Activated naive CD8-positive, alpha-beta T cell treated with anti-CD3 and anti-CD28 coated beads for 36 hours (primary cell): ENCODE measurements around the gene MKNK1. TPM values are rescaled to one million over a fixed set of nuclear protein-coding genes. Genes with fewer than 3 reads are reported as not detected.

Experiments used
- DNase-seq: peaks from one replicate; pipeline ENCODE4 v3.0.0; 2021
- H3K27ac Mint-ChIP-seq: one replicate; pipeline ENCODE4 v1.8.0; 2022; ENCODE audit warnings: mild to moderate bottlenecking, moderate library complexity, mixed read lengths
- H3K27me3 Mint-ChIP-seq: one replicate; pipeline ENCODE4 v1.8.0; 2022; ENCODE audit warnings: mild to moderate bottlenecking, mixed read lengths
- H3K36me3 Mint-ChIP-seq: one replicate; pipeline ENCODE4 v1.8.0; 2021; ENCODE audit warnings: mild to moderate bottlenecking, mixed read lengths
- H3K4me1 Mint-ChIP-seq: one replicate; pipeline ENCODE4 v1.8.0; 2021; ENCODE audit warnings: mixed read lengths
- H3K4me3 Mint-ChIP-seq: one replicate; pipeline ENCODE4 v1.8.0; 2022; ENCODE audit warnings: mild to moderate bottlenecking, moderate library complexity, mixed read lengths
- H3K9me3 Mint-ChIP-seq: one replicate; pipeline ENCODE4 v1.8.0; 2022; ENCODE audit warnings: mixed read lengths
- total RNA-seq, 2 experiments: library from RNA; stranded (reverse); gene quantifications; one replicate each; pipeline ENCODE4 v1.2.3, GENCODE V29; 2021

MKNK1 gene
- total RNA-seq, 2 experiments from 2014 or later, result 23.0 to 23.4 TPM

DNA sequence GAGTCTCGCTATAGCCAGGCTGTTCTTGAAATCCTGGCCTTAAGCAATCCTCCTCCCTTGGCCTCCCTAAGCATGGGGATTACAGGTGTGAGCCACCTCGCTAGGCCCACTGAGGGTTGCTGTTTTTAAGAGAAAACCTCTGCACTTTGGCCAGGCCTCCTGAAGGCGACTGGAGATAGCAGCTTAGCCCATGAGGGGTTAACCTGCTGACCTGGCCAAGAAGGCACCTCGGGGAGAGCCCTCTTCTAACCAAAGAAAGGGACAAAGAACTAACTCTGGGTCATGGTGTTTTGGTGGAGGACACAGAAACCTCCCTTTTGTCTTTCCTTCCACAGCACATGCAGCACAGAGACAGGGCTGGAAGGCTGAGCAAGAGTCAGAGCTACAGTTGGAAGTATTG lies 35.0 kb downstream of the MKNK1 start:
- H3K4me1 Mint-ChIP-seq, result no peaks in the 10 kb centered on the region
- peaks cover 9% of the 10 kb centered on the region for H3K36me3 Mint-ChIP-seq
- no peaks in the 10 kb centered on the region for H3K27me3 Mint-ChIP-seq
- no peak overlapping the region for H3K4me3 Mint-ChIP-seq
- no peak for DNase-seq
- no peak overlapping the region for H3K27ac Mint-ChIP-seq
- H3K9me3 Mint-ChIP-seq, result no peaks in the 10 kb centered on the region

DNA sequence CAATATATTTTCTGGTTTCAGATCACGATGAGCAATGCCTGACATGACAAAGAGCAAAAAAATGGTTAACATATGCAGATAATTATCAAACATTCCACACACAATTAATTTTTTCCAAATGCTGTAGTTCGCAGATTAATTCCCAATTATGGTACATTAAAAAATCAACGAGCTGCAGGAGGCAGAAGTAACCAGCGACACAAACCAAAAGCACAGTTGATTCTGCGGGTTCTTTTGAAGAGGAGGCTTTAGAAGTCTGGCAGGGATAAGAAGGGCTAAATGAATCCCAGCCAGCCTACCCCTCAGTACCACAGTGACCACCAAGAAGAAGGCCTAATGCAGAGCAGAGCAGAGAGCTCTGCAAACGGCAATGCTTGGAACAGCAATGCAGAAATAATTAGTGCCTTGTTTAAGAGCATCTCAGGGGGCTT lies 35.6 kb downstream of the MKNK1 start:
- Mint-ChIP-seq H3K36me3 (peaks cover 9% of the 10 kb centered on the region), H3K27ac (no peak overlapping the region), H3K4me1 (no peaks in the 10 kb centered on the region), H3K27me3 (no peaks in the 10 kb centered on the region), H3K9me3 (no peaks in the 10 kb centered on the region), H3K4me3 (no peak overlapping the region)
- no peak for DNase-seq

DNA sequence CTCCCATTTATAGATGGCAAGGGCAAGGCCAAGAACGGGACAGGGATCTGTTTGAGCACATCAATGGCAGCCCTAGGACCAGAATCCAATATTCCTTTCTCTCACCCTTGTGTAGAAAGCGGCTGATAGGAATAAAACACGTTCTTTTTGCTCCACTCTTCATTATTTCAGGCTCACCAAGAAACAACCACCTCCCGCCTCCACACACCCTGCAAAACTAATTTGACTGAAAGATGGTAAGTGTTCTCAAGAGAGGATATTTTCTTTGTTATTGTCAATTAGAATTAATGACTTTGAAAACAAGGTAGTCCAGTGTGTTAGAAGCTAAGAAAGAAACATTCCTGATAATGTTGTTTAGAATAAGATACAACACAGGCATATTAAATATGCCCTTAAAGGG lies 40.7 kb downstream of the MKNK1 start:
- no peak for DNase-seq
- Mint-ChIP-seq H3K4me3 (no peak overlapping the region), H3K4me1 (no peaks in the 10 kb centered on the region), H3K36me3 (peaks cover 9% of the 10 kb centered on the region), H3K27me3 (no peaks in the 10 kb centered on the region), H3K9me3 (no peaks in the 10 kb centered on the region), H3K27ac (no peak overlapping the region)

DNA sequence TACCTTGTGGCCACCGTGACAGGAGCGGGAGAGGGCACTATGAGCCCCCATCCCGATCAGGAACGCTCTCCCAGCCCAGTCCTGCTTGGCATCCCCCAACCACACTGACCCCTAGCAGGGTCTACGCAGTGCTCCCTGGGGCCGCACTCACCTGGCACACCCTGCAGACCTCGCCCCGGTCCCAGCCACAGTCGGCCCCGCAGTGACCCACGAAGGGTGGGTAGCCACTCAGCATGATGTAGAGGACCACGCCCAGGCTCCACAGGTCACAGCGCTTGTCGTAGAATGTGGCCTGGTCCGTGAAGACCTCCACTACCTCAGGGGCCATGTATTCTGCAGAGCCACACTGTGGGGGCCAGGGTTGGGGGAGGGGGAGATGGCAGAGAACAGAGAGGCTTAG lies 41.6 kb downstream of the MKNK1 start:
- Mint-ChIP-seq H3K27me3 (no peaks in the 10 kb centered on the region), H3K27ac (no peak overlapping the region), H3K36me3 (peaks cover 6% of the 10 kb centered on the region), H3K4me3 (no peak overlapping the region), H3K9me3 (no peaks in the 10 kb centered on the region), H3K4me1 (no peaks in the 10 kb centered on the region)
- no peak for DNase-seq

DNA sequence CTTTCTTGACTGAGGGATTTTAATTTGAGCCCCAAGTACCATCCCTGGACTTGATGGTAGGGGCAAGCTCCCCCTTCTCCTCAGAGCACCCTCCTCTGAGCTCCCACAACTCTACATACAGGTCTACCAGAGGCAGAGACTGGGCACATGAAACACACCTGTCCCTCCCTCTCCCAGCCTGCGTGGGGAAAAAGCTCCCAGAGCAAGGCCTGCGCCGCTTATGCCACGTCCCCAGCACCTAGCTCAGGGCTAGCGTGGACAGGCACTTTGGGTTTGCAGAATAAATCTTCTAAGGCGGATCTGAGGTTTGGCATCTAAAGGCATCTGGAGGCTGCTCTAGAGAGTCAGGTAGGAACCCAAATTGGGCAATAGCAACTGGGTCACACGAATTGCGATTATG lies 45.1 kb downstream of the MKNK1 start:
- H3K36me3 Mint-ChIP-seq, result no peaks in the 10 kb centered on the region
- H3K27ac Mint-ChIP-seq, result no peak overlapping the region
- no peaks in the 10 kb centered on the region for H3K27me3 Mint-ChIP-seq
- no peaks in the 10 kb centered on the region for H3K9me3 Mint-ChIP-seq
- no peak for DNase-seq
- no peaks in the 10 kb centered on the region for H3K4me1 Mint-ChIP-seq
- no peak overlapping the region for H3K4me3 Mint-ChIP-seq

DNA sequence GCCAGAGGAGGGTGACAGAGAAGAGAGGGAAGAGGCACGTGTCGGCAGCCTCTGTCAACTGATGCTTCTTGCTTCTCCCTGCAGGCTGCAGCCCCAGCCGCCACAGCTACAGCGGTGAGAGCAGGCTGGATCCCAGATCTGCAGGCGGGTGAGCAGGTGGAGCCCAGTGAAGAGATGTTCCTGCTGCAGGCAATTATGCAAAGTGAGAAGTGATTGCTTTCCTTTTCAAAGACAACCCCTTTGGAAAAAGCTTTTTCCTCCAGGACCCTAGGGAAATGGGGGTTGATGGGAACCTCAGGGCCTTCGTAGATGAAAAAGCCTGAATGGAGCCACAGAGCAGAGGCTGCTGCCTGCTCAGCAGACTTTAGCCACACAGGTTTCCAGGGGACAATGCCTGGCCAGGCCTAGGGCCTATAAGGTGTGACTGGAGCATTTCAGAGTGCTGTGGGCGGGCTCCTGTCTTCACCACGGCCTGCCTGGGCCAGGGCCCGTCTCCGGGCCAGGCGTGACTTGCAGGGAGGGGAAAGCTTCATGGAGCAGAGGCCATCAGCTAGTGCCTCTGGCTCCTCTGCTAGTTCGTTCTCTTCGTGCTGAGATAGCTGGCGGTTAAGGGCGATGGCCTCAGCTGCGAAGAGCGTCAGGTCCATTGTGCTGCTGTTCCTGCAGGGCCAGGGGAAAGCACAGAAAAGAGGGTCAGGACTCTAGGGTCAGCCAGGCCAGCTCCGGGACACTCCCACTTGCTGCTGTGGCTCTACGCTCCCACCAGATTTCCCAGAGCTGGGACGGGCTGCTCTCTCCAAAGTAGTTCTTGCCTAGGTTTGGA lies 45.7 kb downstream of the MKNK1 start:
- H3K36me3 Mint-ChIP-seq, result no peaks in the 10 kb centered on the region
- H3K27me3 Mint-ChIP-seq, result no peaks in the 10 kb centered on the region
- H3K9me3 Mint-ChIP-seq, result no peaks in the 10 kb centered on the region
- no peaks in the 10 kb centered on the region for H3K4me1 Mint-ChIP-seq
- no peak overlapping the region for H3K27ac Mint-ChIP-seq
- no peak overlapping the region for H3K4me3 Mint-ChIP-seq
- DNase-seq, result no peak

DNA sequence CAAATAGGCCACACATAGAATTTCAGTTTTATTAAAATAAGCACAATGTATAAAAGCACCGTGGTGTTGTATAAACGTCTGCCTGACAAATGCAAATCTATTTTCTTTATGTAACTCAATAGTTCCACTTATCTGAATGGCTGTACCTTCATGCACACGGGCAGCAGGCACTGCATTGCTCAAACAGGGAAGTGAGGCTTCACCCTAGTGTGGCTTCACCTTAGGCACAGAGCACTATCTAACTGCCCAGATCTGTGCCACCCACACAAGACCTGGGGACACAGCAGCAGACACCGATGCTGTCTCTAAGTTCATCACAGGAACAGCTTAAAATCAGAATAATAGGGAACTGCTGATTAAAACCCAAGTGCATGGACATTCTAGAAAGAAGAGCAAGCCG lies 46.7 kb downstream of the MKNK1 start:
- H3K36me3 Mint-ChIP-seq, result no peaks in the 10 kb centered on the region
- H3K27ac Mint-ChIP-seq, result no peak overlapping the region
- H3K9me3 Mint-ChIP-seq, result no peaks in the 10 kb centered on the region
- no peak overlapping the region for H3K4me3 Mint-ChIP-seq
- DNase-seq, result no peak
- no peaks in the 10 kb centered on the region for H3K4me1 Mint-ChIP-seq
- no peaks in the 10 kb centered on the region for H3K27me3 Mint-ChIP-seq

DNA sequence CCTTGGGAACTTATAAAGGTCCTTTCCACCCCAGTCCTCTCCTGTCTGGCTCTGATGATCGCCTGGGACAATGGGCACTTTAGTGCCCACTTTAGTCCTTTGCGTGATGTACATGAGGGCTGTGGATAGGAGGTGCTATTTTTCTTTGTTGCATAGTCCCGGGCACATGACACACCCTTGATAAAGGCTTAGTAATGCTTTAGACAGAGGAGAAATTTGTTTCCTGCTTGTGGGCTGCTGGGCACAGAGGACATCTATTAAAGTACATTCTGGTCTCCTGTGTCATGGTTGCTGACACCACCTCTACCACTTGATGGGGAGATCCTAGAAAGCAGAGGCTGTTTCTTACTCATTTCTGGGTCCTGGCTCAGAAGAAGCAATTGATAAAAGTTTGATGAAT lies 47.2 kb downstream of the MKNK1 start:
- Mint-ChIP-seq H3K4me1 (no peaks in the 10 kb centered on the region), H3K27me3 (no peaks in the 10 kb centered on the region), H3K36me3 (no peaks in the 10 kb centered on the region), H3K9me3 (no peaks in the 10 kb centered on the region), H3K27ac (no peak overlapping the region), H3K4me3 (no peak overlapping the region)
- no peak for DNase-seq

DNA sequence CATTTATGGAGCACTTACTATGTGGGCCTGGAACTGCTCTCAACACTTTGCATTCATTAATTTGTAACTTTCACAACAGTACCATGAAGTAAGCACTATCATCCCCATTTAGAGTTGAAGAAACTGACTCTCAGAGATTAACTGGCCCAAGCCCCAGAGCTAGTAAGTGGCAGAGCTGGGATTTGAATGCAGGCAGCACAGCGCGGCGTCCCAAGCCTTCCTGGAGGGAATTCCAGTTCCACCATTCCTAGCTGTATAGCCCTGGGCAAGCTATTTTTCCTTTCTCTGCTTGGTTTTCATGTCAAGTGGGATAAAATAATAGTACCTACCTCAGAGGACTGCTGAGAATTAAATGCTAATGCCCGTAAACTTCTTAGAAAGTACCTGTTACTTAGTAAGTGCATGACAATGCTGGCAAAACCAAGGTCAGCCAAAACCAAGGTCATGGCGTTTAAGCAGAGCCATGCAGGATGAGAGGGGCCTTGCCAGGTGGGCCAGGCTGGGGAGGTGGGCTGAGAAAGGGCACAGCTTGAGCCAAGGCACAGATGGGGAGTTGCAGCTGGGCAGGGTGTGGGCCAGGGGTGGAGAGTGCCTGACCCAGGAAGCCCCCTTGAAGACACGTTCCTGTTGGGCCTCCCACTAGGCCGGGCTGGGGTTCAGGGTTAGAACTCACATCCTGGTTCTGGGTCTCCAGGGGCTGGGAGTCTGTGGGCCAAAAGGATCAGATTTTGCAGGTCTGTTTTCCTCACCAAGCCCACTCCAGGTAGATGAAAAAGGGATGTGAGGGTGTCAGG lies 48.0 kb downstream of the MKNK1 start:
- DNase-seq, result no peak
- H3K4me3 Mint-ChIP-seq, result no peak overlapping the region
- H3K27ac Mint-ChIP-seq, result no peak overlapping the region
- H3K9me3 Mint-ChIP-seq, result no peaks in the 10 kb centered on the region
- no peaks in the 10 kb centered on the region for H3K4me1 Mint-ChIP-seq
- H3K27me3 Mint-ChIP-seq, result no peaks in the 10 kb centered on the region
- H3K36me3 Mint-ChIP-seq, result no peaks in the 10 kb centered on the region

DNA sequence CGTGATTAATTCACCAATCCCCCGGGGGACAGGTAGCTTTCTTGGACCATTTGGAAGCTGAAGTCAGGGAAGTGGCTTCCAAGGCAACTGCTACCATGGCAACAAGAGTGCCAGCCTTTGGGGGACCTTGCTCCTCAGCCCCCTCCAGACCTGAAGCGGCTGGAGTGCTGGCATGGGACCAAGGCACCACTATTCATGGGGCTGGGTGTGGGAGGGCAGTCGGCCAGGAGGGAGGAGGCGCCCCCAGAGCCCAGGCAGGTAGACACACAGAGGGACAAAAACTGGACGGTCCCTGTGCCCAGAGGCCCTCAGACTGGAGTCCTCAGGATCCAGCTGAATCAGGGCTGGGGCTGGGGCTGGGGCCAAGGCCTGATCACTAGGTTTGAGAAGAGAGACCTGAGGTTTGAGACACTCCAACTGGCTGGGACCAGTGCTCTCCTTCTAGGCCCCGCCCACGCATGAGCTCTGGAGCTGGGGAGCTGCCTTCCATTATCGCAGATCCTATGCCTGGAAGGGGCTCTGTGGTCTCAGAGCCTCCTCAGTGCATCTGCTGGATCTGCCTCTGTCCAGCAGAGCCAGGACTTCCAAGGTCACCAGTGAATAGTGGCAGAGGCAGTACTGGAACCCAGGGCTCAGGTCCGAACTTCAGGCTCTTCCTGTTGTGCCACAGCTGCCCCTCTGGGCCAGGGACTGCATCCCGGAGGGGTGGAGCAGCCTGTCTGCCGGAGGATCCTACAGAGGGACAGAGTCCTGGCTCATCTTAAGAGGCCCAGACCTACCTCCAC lies 49.3 kb downstream of the MKNK1 start:
- Mint-ChIP-seq H3K4me1 (peaks cover 3% of the 10 kb centered on the region), H3K4me3 (no peak overlapping the region), H3K36me3 (no peaks in the 10 kb centered on the region), H3K9me3 (no peaks in the 10 kb centered on the region), H3K27me3 (no peaks in the 10 kb centered on the region), H3K27ac (no peak overlapping the region)
- no peak for DNase-seq

DNA sequence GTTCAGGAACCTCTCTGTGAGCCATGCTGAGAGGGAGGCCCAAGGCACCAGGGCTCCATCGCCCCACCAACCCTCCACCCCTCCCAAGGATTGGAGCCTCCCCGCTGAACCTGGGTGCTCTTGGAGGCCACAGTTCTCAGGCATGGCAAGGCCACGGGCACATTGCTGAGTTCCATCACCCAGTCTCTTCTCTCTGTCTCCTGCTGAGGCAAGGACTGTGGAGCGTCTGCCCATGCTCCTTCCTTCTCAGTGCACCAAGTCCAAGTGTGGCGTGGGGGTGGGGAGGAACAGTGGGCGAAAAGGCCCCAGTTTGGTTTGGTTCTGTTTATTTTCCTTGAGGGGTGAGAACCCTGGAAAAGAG lies 49.9 kb downstream of the MKNK1 start:
- no peaks in the 10 kb centered on the region for H3K27me3 Mint-ChIP-seq
- H3K4me3 Mint-ChIP-seq, result no peak overlapping the region
- H3K36me3 Mint-ChIP-seq, result no peaks in the 10 kb centered on the region
- no peaks in the 10 kb centered on the region for H3K9me3 Mint-ChIP-seq
- no peak for DNase-seq
- H3K27ac Mint-ChIP-seq, result no peak overlapping the region
- H3K4me1 Mint-ChIP-seq, result peaks cover 8% of the 10 kb centered on the region

DNA sequence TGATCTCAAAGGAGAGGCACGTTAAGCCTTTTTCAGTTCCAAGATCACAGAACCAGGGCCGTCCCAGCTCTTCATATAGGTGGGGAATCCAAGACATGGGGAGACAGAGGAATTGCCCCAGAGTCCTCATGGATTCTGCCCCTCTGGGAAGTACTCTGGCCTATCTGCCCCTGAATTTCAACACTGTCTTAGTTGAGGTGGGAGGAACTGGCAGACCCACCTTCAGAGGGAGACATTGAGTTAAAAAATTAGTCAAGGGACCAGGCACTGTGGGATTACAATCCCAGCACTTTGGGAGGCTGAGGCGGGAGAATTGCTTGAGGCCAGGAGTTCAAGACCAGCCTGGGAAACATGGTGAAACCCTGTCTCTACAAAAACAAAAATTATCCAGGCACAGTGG lies 50.6 kb downstream of the MKNK1 start:
- Mint-ChIP-seq H3K27ac (no peak overlapping the region), H3K27me3 (no peaks in the 10 kb centered on the region), H3K36me3 (no peaks in the 10 kb centered on the region), H3K4me3 (no peak overlapping the region), H3K4me1 (peaks cover 9% of the 10 kb centered on the region), H3K9me3 (no peaks in the 10 kb centered on the region)
- DNase-seq, result no peak

DNA sequence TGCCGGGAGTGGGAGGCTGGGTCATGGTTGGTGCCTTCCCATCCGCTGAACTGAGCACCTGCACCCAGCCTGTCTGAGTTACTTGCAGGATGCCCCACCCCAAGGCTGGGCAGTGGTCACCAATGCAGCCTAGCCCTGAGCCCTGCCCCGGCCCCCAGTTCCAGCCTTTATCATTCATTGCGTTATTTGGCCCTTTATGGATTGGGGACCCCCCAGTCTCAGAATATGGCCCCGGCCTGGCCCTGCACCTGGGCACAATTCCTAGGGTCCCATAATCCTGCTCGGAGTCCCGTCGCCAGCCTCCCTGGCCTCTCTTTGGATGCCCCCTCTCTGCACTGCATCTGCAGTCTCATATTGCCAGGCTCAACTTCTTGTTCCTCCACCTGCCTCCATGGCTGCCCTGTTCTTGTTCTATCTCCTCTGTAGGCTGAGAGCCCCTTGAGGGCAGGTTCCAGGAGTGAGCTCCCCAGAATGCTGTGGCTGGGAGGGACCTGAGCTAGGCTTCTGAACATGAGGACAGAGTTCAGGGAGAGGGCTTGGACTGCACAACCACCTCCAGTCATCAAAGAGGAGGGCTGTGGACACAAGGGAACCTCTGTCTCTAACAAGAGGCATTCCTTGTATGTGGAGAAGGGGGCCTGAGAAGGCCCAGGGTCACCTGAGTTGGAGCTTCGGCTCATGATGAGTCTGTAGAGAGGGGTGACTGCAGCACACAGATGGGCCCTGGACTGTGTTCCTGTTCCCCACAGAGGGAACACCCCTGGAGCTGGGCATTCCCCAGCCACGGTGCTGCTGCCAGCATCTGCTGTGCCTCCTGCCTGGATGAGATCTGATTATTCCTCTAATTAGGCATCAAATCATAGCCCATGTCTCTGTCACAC lies 51.5 kb downstream of the MKNK1 start:
- Mint-ChIP-seq H3K27ac (no peak overlapping the region), H3K4me3 (no peak overlapping the region), H3K4me1 (peaks cover 9% of the 10 kb centered on the region)

DNA sequence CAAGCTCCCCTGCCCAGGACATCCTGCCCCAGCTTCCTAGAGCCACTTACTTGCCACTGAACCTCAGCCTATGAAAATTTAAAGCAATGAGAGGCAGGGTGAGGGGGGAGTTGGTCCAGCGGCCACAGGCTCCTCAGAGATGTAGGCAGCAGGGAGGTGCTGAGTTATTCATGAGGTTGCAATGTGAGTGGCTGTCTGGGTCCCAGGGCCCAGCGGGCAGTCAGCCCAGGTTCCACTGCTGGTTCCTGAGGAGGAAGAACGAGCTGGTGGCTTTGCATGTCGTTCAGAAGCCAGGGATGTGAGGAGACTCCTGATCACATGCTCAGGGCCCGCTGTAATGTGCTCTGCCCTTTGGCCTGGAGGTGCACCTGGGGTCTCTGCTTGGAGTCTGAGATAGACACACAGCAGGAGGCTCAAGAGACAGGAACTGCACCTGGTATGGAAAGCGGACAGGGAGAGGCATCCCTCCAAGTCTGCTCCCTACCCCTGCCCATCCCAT lies 52.4 kb downstream of the MKNK1 start, which contains the start of gene KNCN:
Gene KNCN (minus strand): TSS at position 51 of the 499 bp plus-strand sequence. CDS start 432 bp downstream, outside the sequence.
- no peaks in the 10 kb centered on the region for H3K9me3 Mint-ChIP-seq
- H3K27me3 Mint-ChIP-seq, result peaks cover 6% of the 10 kb centered on the region
- DNase-seq, result no peak
- no peaks in the 10 kb centered on the region for H3K36me3 Mint-ChIP-seq
- no peak within 1 kb of the TSS for H3K4me3 Mint-ChIP-seq
- H3K4me1 Mint-ChIP-seq, result peaks cover 9% of the 10 kb centered on the region
- H3K27ac Mint-ChIP-seq, result no peak within 1 kb of the TSS

More for the DNA sequence above, 51.5 kb downstream of the MKNK1 start:
- Mint-ChIP-seq H3K9me3 (no peaks in the 10 kb centered on the region), H3K36me3 (no peaks in the 10 kb centered on the region), H3K27me3 (no peaks in the 10 kb centered on the region)
- no peak for DNase-seq
